Mesendoderm (in vitro differentiated cells): ENCODE data around the gene RASA1.

ENCODE experiments used
- DNase-seq: peaks from one replicate; pipeline ENCODE4 v3.0.0; 2013
- H2AK5ac ChIP-seq: 2 replicates; pipeline ENCODE4 v1.6.1; 2013; ENCODE audit warnings: low read length, inconsistent platforms
- H2BK120ac ChIP-seq: 2 replicates; pipeline ENCODE4 v1.6.1; 2013; ENCODE audit warnings: low read depth, mild to moderate bottlenecking, low read length, moderate library complexity, mixed read lengths
- H2BK15ac ChIP-seq: replicated peaks from 2 replicates; pipeline ENCODE4 v1.6.1; 2013; ENCODE audit warnings: low read depth, mild to moderate bottlenecking, moderate library complexity
- H2BK5ac ChIP-seq: 2 replicates; pipeline ENCODE4 v1.6.1; 2013; ENCODE audit warnings: low read length, inconsistent platforms
- H3K18ac ChIP-seq: 2 replicates; pipeline ENCODE4 v1.6.1; 2013; ENCODE audit warnings: mild to moderate bottlenecking, low read length, mixed read lengths
- H3K23ac ChIP-seq: one replicate; pipeline ENCODE4 v1.6.1; 2013; ENCODE audit warnings: low read length
- H3K27ac ChIP-seq: 2 replicates; pipeline ENCODE4 v1.5.1; 2013; ENCODE audit warnings: low read depth, mild to moderate bottlenecking, inconsistent platforms, low read length, moderate library complexity
- H3K27me3 ChIP-seq: 2 replicates; pipeline ENCODE4 v1.6.1; 2013; ENCODE audit warnings: low read length, control low read depth, mild to moderate bottlenecking, inconsistent platforms; ENCODE audit not compliant: insufficient read depth, poor library complexity
- H3K36me3 ChIP-seq: 2 replicates; pipeline ENCODE4 v1.6.1; 2013; ENCODE audit warnings: low read length, inconsistent platforms; ENCODE audit not compliant: control insufficient read depth, insufficient read depth
- H3K4ac ChIP-seq: one replicate; pipeline ENCODE4 v1.6.1; 2013; ENCODE audit warnings: low read depth, mild to moderate bottlenecking, low read length, moderate library complexity
- H3K4me1 ChIP-seq: 2 replicates; pipeline ENCODE4 v1.6.1; 2013; ENCODE audit warnings: low read depth, low read length, inconsistent platforms; ENCODE audit not compliant: control insufficient read depth
- H3K4me2 ChIP-seq: 2 replicates; pipeline ENCODE4 v1.6.1; 2013; ENCODE audit warnings: low read length
- H3K4me3 ChIP-seq: 2 replicates; pipeline ENCODE4 v1.5.1; 2013; ENCODE audit warnings: mild to moderate bottlenecking, low read length
- H3K56ac ChIP-seq: one replicate; pipeline ENCODE4 v1.6.1; 2013; ENCODE audit warnings: low read length
- H3K79me1 ChIP-seq: 2 replicates; pipeline ENCODE4 v1.6.1; 2013; ENCODE audit warnings: low read length, inconsistent platforms
- H3K79me2 ChIP-seq: 2 replicates; pipeline ENCODE4 v1.6.1; 2013; ENCODE audit warnings: mild to moderate bottlenecking, low read length; ENCODE audit not compliant: control insufficient read depth, insufficient read depth
- H3K9ac ChIP-seq: 2 replicates; pipeline ENCODE4 v1.6.1; 2013; ENCODE audit warnings: low read length, inconsistent platforms
- H4K5ac ChIP-seq: one replicate; pipeline ENCODE4 v1.6.1; 2013; ENCODE audit warnings: low read length
- H4K8ac ChIP-seq: one replicate; pipeline ENCODE4 v1.6.1; 2013; ENCODE audit warnings: low read depth, mild to moderate bottlenecking, control low read depth, low read length, moderate library complexity
- WGBS: extraction: QIAGEN DNeasy Blood & Tissue Kit; methylation state at CpG from one replicate; pipeline ENCODE4 v1.1.7; 2013; ENCODE audit warnings: low lambda C conversion rate, missing lambda C conversion rate; ENCODE audit not compliant: insufficient coverage; ENCODE audit errors: extremely low coverage; 5-methylcytosine and 5-hydroxymethylcytosine counted together

RASA1 gene

GRCh38 chr5:87258507-87258906 lies 9.2 kb upstream of the RASA1 start:
- no peak overlapping the region for H3K56ac ChIP-seq
- no peak overlapping the region for H3K23ac ChIP-seq
- no peaks in the 10 kb centered on the region for H3K27me3 ChIP-seq
- H2AK5ac ChIP-seq: no peak overlapping the region
- H4K8ac ChIP-seq: no peak overlapping the region
- H3K4me2 ChIP-seq: no peak overlapping the region
- H3K18ac ChIP-seq: no peak overlapping the region
- H3K4me1 ChIP-seq: no peaks in the 10 kb centered on the region
- H2BK15ac ChIP-seq: no peak overlapping the region
- H3K79me1 ChIP-seq: no peaks in the 10 kb centered on the region
- no peak overlapping the region for H3K9ac ChIP-seq
- no peak overlapping the region for H3K4me3 ChIP-seq
- H3K27ac ChIP-seq: no peak overlapping the region
- no peak overlapping the region for H2BK5ac ChIP-seq
- H2BK120ac ChIP-seq: no peak overlapping the region
- no CpG with 5 or more reads among the region's 1 CpG for WGBS
- no peak overlapping the region for H4K5ac ChIP-seq
- H3K36me3 ChIP-seq: no peaks in the 10 kb centered on the region
- no peak for DNase-seq
- H3K79me2 ChIP-seq: no peaks in the 10 kb centered on the region
- no peak overlapping the region for H3K4ac ChIP-seq

GRCh38 chr5:87260604-87261192 lies 7.0 kb upstream of the RASA1 start:
- Histone ChIP-seq H3K4me3 (no peak overlapping the region), H3K27ac (no peak overlapping the region), H3K23ac (no peak overlapping the region), H3K56ac (no peak overlapping the region), H2BK5ac (no peak overlapping the region), H2BK120ac (no peak overlapping the region), H3K18ac (no peak overlapping the region), H2AK5ac (no peak overlapping the region), H3K79me2 (no peaks in the 10 kb centered on the region), H4K8ac (no peak overlapping the region), H3K4ac (no peak overlapping the region), H4K5ac (no peak overlapping the region), H3K79me1 (no peaks in the 10 kb centered on the region), H3K27me3 (no peaks in the 10 kb centered on the region), H3K36me3 (no peaks in the 10 kb centered on the region), H3K4me1 (no peaks in the 10 kb centered on the region), H3K4me2 (no peak overlapping the region), H2BK15ac (no peak overlapping the region), H3K9ac (no peak overlapping the region)
- no peak for DNase-seq
- WGBS: no CpG with 5 or more reads among the region's 4 CpGs

GRCh38 chr5:87263498-87263897 lies 4.2 kb upstream of the RASA1 start:
- no peak overlapping the region for H3K27ac ChIP-seq
- H3K4me3 ChIP-seq: no peak overlapping the region
- H3K4ac ChIP-seq: no peak overlapping the region
- H3K9ac ChIP-seq: no peak overlapping the region
- DNase-seq: peak; percentile 62
- no peak overlapping the region for H4K5ac ChIP-seq
- no peak overlapping the region for H2BK5ac ChIP-seq
- H3K79me1 ChIP-seq: no peaks in the 10 kb centered on the region
- no peak overlapping the region for H3K4me2 ChIP-seq
- no peak overlapping the region for H2AK5ac ChIP-seq
- H3K4me1 ChIP-seq: peaks cover 3% of the 10 kb centered on the region
- WGBS: no CpG with 5 or more reads among the region's 3 CpGs
- no peak overlapping the region for H3K18ac ChIP-seq
- H3K56ac ChIP-seq: no peak overlapping the region
- no peak overlapping the region for H4K8ac ChIP-seq
- no peak overlapping the region for H2BK15ac ChIP-seq
- no peak overlapping the region for H3K23ac ChIP-seq
- H3K27me3 ChIP-seq: no peaks in the 10 kb centered on the region
- no peak overlapping the region for H2BK120ac ChIP-seq
- no peaks in the 10 kb centered on the region for H3K79me2 ChIP-seq
- no peaks in the 10 kb centered on the region for H3K36me3 ChIP-seq

GRCh38 chr5:87266914-87267573 lies 639 bp upstream of the RASA1 start:
- Histone ChIP-seq H3K23ac (no peak overlapping the region), H3K4me3 (peak overlapping the region; percentile 66), H3K4ac (no peak overlapping the region), H2AK5ac (no peak overlapping the region), H3K79me2 (peaks cover 14% of the 10 kb centered on the region), H4K8ac (no peak overlapping the region), H2BK15ac (no peak overlapping the region), H3K36me3 (no peaks in the 10 kb centered on the region), H3K27me3 (no peaks in the 10 kb centered on the region), H3K4me2 (peak overlapping the region; percentile 39), H3K4me1 (peaks cover 3% of the 10 kb centered on the region), H2BK120ac (no peak overlapping the region), H3K79me1 (no peaks in the 10 kb centered on the region), H4K5ac (no peak overlapping the region), H3K9ac (peak overlapping the region; percentile 83), H2BK5ac (peak overlapping the region; percentile 54), H3K18ac (peak overlapping the region; percentile 55), H3K27ac (peak overlapping the region; percentile 41), H3K56ac (peak overlapping the region; percentile 88)
- no CpG with 5 or more reads among the region's 14 CpGs for WGBS
- DNase-seq: no peak

GRCh38 chr5:87268126-87268969 lies 665 bp downstream of the RASA1 start:
- Histone ChIP-seq H2AK5ac (no peak overlapping the region), H3K27me3 (no peaks in the 10 kb centered on the region), H3K79me2 (peaks cover 21% of the 10 kb centered on the region), H4K5ac (no peak overlapping the region), H3K4me2 (peak overlapping the region; percentile 78), H2BK5ac (peak overlapping the region; percentile 96), H3K23ac (peak overlapping the region; percentile 66), H3K18ac (peak overlapping the region; percentile 88), H2BK15ac (no peak overlapping the region), H3K4me1 (peaks cover 3% of the 10 kb centered on the region), H3K56ac (peak overlapping the region; percentile 98), H3K36me3 (no peaks in the 10 kb centered on the region), H3K4me3 (peak overlapping the region; percentile 98), H3K9ac (peak overlapping the region; percentile 99), H3K4ac (peak overlapping the region; percentile 58), H4K8ac (no peak overlapping the region), H2BK120ac (no peak overlapping the region), H3K79me1 (peaks cover 1% of the 10 kb centered on the region), H3K27ac (peak overlapping the region; percentile 90)
- peak; percentile 77 for DNase-seq
- no CpG with 5 or more reads among the region's 49 CpGs for WGBS
